DOHH2 (cell line): ENCODE results near the gene LRCH1.
"Not testable (repeated sequence)": the region's sequence is repeated elsewhere in the genome, so short reads cannot be mapped to it uniquely, and the experiment has no call there.

Experiments used
- H3F3A ChIP-seq: fragments of 200-600 bp; sonication (generic), shearing (Covaris generic); 2 replicates; pipeline ENCODE4 v1.6.0; 2016; ENCODE audit warnings: antibody characterized with exemption, mild to moderate bottlenecking; ENCODE audit not compliant: control insufficient read depth, insufficient read depth
- H3K27ac ChIP-seq: fragments of 200-600 bp; sonication (generic); 2 replicates; pipeline ENCODE4 v1.5.1; 2014; ENCODE audit warnings: low read depth, mild to moderate bottlenecking, low read length, moderate library complexity
- H3K27me3 ChIP-seq: fragments of 200-600 bp; sonication (generic); 2 replicates; pipeline ENCODE4 v1.6.1; 2014; ENCODE audit warnings: mild to moderate bottlenecking, low read length, mixed read lengths; ENCODE audit not compliant: control insufficient read depth
- H3K36me3 ChIP-seq: fragments of 200-600 bp; sonication (generic); 2 replicates; pipeline ENCODE4 v1.6.1; 2014; ENCODE audit warnings: mild to moderate bottlenecking, low read length, moderate library complexity, mixed read lengths; ENCODE audit not compliant: control insufficient read depth
- H3K4me1 ChIP-seq: fragments of 200-600 bp; sonication (generic); 2 replicates; pipeline ENCODE4 v1.6.1; 2014; ENCODE audit warnings: mild to moderate bottlenecking, low read length, mixed read lengths; ENCODE audit not compliant: control insufficient read depth
- H3K4me2 ChIP-seq: fragments of 200-600 bp; sonication (generic); 2 replicates; pipeline ENCODE4 v1.6.0; 2014; ENCODE audit warnings: mild to moderate bottlenecking, low read length, moderate library complexity
- H3K4me3 ChIP-seq: fragments of 200-600 bp; sonication (generic); 2 replicates; pipeline ENCODE4 v1.5.1; 2014; ENCODE audit warnings: mild to moderate bottlenecking, low read length, mixed read lengths
- H3K79me2 ChIP-seq: fragments of 200-600 bp; sonication (generic); 2 replicates; pipeline ENCODE4 v1.6.1; 2014; ENCODE audit warnings: mild to moderate bottlenecking, low read length, mixed read lengths; ENCODE audit not compliant: control insufficient read depth
- H3K9me2 ChIP-seq: fragments of 200-600 bp; sonication (generic); replicated peaks from 2 replicates; pipeline ENCODE4 v1.6.1; 2014; ENCODE audit warnings: mild to moderate bottlenecking, low read length, mixed read lengths; ENCODE audit not compliant: control insufficient read depth
- H3K9me3 ChIP-seq: fragments of 200-600 bp; sonication (generic); 2 replicates; pipeline ENCODE4 v1.6.1; 2014; ENCODE audit warnings: antibody characterized with exemption, low read length, mixed read lengths; ENCODE audit not compliant: control insufficient read depth, insufficient read depth
- H4K20me1 ChIP-seq: fragments of 200-600 bp; sonication (generic); 2 replicates; pipeline ENCODE4 v1.6.0; 2014; ENCODE audit warnings: low read depth, mild to moderate bottlenecking, antibody characterized with exemption, low read length, moderate library complexity; ENCODE audit not compliant: control insufficient read depth, insufficient read depth
- CTCF ChIP-seq: fragments of 200-600 bp; sonication (generic); IDR thresholded peaks from one replicate; pipeline ENCODE4 v1.5.1; 2014; ENCODE audit warnings: antibody characterized with exemption, mild to moderate bottlenecking, low read depth, low read length; ENCODE audit not compliant: poor library complexity, severe bottlenecking
- EZH2phosphoT487 ChIP-seq: fragments of 200-600 bp; sonication (generic); IDR thresholded peaks from 2 replicates; pipeline ENCODE4 v1.6.1; 2017; ENCODE audit warnings: borderline replicate concordance, mild to moderate bottlenecking, antibody characterized with exemption, low read length, moderate library complexity, mixed read lengths

LRCH1 gene

GRCh38 chr13:46509981-46510380 lies 43.0 kb upstream of the LRCH1 start:
- Histone ChIP-seq H3K4me2 (no peak overlapping the region), H3F3A (no peaks in the 10 kb centered on the region), H3K9me2 (no peaks in the 10 kb centered on the region), H3K4me3 (no peak overlapping the region), H3K27ac (no peak overlapping the region), H4K20me1 (no peaks in the 10 kb centered on the region), H3K9me3 (no peaks in the 10 kb centered on the region), H3K4me1 (no peaks in the 10 kb centered on the region), H3K79me2 (no peaks in the 10 kb centered on the region), H3K36me3 (no peaks in the 10 kb centered on the region), H3K27me3 (no peaks in the 10 kb centered on the region)
- TF ChIP-seq CTCF (no peak), EZH2phosphoT487 (no peak)

DNA sequence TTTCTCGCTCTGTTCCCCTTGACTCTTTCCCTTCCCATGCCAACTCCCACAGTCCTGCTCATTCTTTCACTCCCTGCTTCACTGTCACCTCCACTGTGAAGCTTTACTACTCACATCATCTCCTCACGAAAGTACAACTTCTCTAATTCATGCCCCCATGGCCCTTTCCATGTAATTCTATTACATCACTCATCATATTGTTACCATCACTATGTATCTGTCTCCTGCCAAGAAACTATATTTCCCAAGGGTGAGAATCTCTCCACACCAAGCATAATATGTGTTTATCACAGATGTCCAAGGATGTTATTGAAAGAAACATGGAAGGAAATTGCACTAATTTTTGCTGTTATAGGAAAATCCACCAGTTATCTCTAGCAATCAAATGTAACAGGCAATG lies 37.2 kb upstream of the LRCH1 start:
- no peak overlapping the region for H3K4me2 ChIP-seq
- no peaks in the 10 kb centered on the region for H3K79me2 ChIP-seq
- H3K9me2 ChIP-seq: no peaks in the 10 kb centered on the region
- H3K4me1 ChIP-seq: no peaks in the 10 kb centered on the region
- no peak overlapping the region for H3K27ac ChIP-seq
- H3F3A ChIP-seq: no peaks in the 10 kb centered on the region
- H3K9me3 ChIP-seq: no peaks in the 10 kb centered on the region
- no peaks in the 10 kb centered on the region for H3K36me3 ChIP-seq
- no peaks in the 10 kb centered on the region for H3K27me3 ChIP-seq
- no peak overlapping the region for H3K4me3 ChIP-seq
- TF ChIP-seq CTCF (no peak), EZH2phosphoT487 (no peak)
- H4K20me1 ChIP-seq: no peaks in the 10 kb centered on the region

- Histone ChIP-seq H3K27ac (no peak overlapping the region), H3K27me3 (no peaks in the 10 kb centered on the region), H3K36me3 (no peaks in the 10 kb centered on the region), H3K79me2 (no peaks in the 10 kb centered on the region), H4K20me1 (no peaks in the 10 kb centered on the region), H3F3A (no peaks in the 10 kb centered on the region), H3K4me2 (no peak overlapping the region), H3K4me3 (no peak overlapping the region), H3K9me3 (peaks cover 6% of the 10 kb centered on the region; the same call in 1 of the 2 replicates), H3K4me1 (no peaks in the 10 kb centered on the region), H3K9me2 (no peaks in the 10 kb centered on the region)
- TF ChIP-seq CTCF: no peak
- TF ChIP-seq EZH2phosphoT487: no peak
Measured at GRCh38 chr13:46516599-46517338, 36.2 kb upstream of the LRCH1 start.

DNA sequence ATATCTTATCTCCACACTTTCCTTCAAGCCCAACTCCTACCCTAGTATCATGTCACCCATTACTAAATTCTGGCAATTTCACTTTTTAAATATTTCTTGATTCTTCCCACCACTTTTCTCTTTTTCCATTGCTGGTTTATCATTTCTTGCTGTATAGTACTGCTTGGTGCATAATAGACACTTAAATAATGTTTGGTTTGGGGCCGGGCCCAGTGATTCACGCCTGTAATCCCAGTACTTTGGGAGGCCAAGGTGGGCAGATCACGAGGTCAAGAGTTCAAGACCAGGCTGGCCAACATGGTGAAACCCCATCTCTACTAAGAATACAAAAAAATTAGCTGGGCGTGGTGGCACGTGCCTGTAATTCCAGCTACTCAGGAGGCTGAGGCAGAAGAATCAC lies 35.2 kb upstream of the LRCH1 start:
- not testable (repeated sequence) for H4K20me1 ChIP-seq, H3F3A ChIP-seq, H3K4me3 ChIP-seq, H3K9me3 ChIP-seq, H3K27ac ChIP-seq, H3K79me2 ChIP-seq, H3K36me3 ChIP-seq, H3K4me2 ChIP-seq, H3K4me1 ChIP-seq, H3K9me2 ChIP-seq, H3K27me3 ChIP-seq
